WTC11 (cell line): ENCODE data around the gene SYT8. TPM values are rescaled to one million over a fixed set of nuclear protein-coding genes. Genes with fewer than 3 reads are reported as not detected.

Source experiments
- ATAC-seq: fragments of 200-7000 bp; cut with Tn5 transposase; 2 replicates; pipeline ENCODE4 v1.10.0; 2021; ENCODE audit warnings: mild to moderate bottlenecking, moderate library complexity
- CTCF ChIA-PET: fragments of 300-600 bp; sonication (Branson Sonifier 250); formaldehyde crosslinking; loops from one replicate; lab custom pipeline; 2021; ENCODE audit warnings: antibody characterized with exemption; lab: Charles Lee
- POLR2A ChIA-PET: fragments of 350-600 bp; sonication (Branson Sonifier 250); formaldehyde crosslinking; loops from one replicate; lab custom pipeline; 2021; ENCODE audit warnings: antibody characterized with exemption; lab: Charles Lee
- DNase-seq: peaks from one replicate; pipeline ENCODE4 v3.0.0; 2021; ENCODE audit warnings: low spot score
- H3K27ac Mint-ChIP-seq: 2 replicates; pipeline ENCODE4 v1.8.0; 2021; ENCODE audit warnings: mixed read lengths
- H3K27me3 Mint-ChIP-seq: 2 replicates; pipeline ENCODE4 v1.8.0; 2021; ENCODE audit warnings: low read depth, mild to moderate bottlenecking, moderate library complexity, mixed read lengths
- H3K36me3 Mint-ChIP-seq: 2 replicates; pipeline ENCODE4 v1.8.0; 2021; ENCODE audit warnings: mixed read lengths
- H3K4me1 Mint-ChIP-seq: 2 replicates; pipeline ENCODE4 v1.8.0; 2022; ENCODE audit warnings: mixed read lengths
- H3K4me3 Mint-ChIP-seq: 2 replicates; pipeline ENCODE4 v1.8.0; 2021; ENCODE audit warnings: mild to moderate bottlenecking, moderate library complexity, mixed read lengths
- H3K9me3 Mint-ChIP-seq: 2 replicates; pipeline ENCODE4 v1.8.0; 2021; ENCODE audit warnings: mixed read lengths
- ESRRA ChIP-seq: sonication (generic); formaldehyde crosslinking; IDR thresholded peaks from 2 replicates; pipeline ENCODE4 v1.8.1; 2022; ENCODE audit warnings: mild to moderate bottlenecking, missing genetic modification reagents, borderline replicate concordance
- ETV6 ChIP-seq: sonication (generic); formaldehyde crosslinking; IDR thresholded peaks from 2 replicates; pipeline ENCODE4 v1.8.1; 2022; ENCODE audit warnings: mild to moderate bottlenecking, missing genetic modification reagents
- FOXK1 ChIP-seq: sonication (generic); formaldehyde crosslinking; IDR thresholded peaks from 2 replicates; pipeline ENCODE4 v1.8.0; 2022; ENCODE audit warnings: mild to moderate bottlenecking, moderate library complexity, missing genetic modification reagents
- FOXP1 ChIP-seq: sonication (generic); formaldehyde crosslinking; IDR thresholded peaks from 2 replicates; pipeline ENCODE4 v1.8.0; 2022; ENCODE audit warnings: missing genetic modification reagents, mild to moderate bottlenecking, moderate library complexity, borderline replicate concordance
- GRHL2 ChIP-seq: fragments of 250-450 bp; sonication (Bioruptor Pico); IDR thresholded peaks from 2 replicates; pipeline ENCODE4 v1.8.0; 2022; ENCODE audit warnings: mild to moderate bottlenecking, moderate library complexity; ENCODE audit not compliant: insufficient replicate concordance, severe bottlenecking
- IRF2 ChIP-seq: sonication (generic); formaldehyde crosslinking; IDR thresholded peaks from 2 replicates; pipeline ENCODE4 v1.8.0; 2022; ENCODE audit warnings: low read depth, missing genetic modification reagents, borderline replicate concordance
- JAZF1 ChIP-seq: fragments of 250-450 bp; sonication (Bioruptor Pico); IDR thresholded peaks from 2 replicates; pipeline ENCODE4 v1.9.0; 2021; ENCODE audit warnings: moderate library complexity, mild to moderate bottlenecking, inconsistent platforms
- NFATC4 ChIP-seq: fragments of 250-450 bp; sonication (Bioruptor Pico); IDR thresholded peaks from 2 replicates; pipeline ENCODE4 v1.9.0; 2021; ENCODE audit warnings: mild to moderate bottlenecking
- SMAD3 ChIP-seq: sonication (generic); formaldehyde crosslinking; IDR thresholded peaks from 2 replicates; pipeline ENCODE4 v1.8.0; 2022; ENCODE audit warnings: missing genetic modification reagents, mild to moderate bottlenecking, borderline replicate concordance
- TCF7 ChIP-seq: sonication (generic); formaldehyde crosslinking; IDR thresholded peaks from 2 replicates; pipeline ENCODE4 v1.8.0; 2022; ENCODE audit warnings: mild to moderate bottlenecking, low read depth, missing genetic modification reagents, moderate library complexity
- ZNF138 ChIP-seq: sonication (generic); formaldehyde crosslinking; conservative IDR thresholded peaks from 2 replicates; pipeline ENCODE4 v1.8.1; 2022; ENCODE audit warnings: mild to moderate bottlenecking, moderate library complexity, missing genetic modification reagents
- ZNF232 ChIP-seq: sonication (generic); formaldehyde crosslinking; IDR thresholded peaks from 2 replicates; pipeline ENCODE4 v1.8.0; 2022; ENCODE audit warnings: mild to moderate bottlenecking, missing genetic modification reagents
- total RNA-seq: library from RNA; stranded (reverse); gene quantifications from 3 replicates; pipeline ENCODE4 v1.2.3, GENCODE V29; 2021
- TF ChIP-seq, protein P1 (sequence below): fragments of 250-450 bp; sonication (Bioruptor Pico); IDR thresholded peaks from 2 replicates; pipeline ENCODE4 v1.9.0; 2021; ENCODE audit warnings: mild to moderate bottlenecking
- TF ChIP-seq, protein P2 (sequence below): sonication (generic); formaldehyde crosslinking; IDR thresholded peaks from 2 replicates; pipeline ENCODE4 v1.8.0; 2023; ENCODE audit warnings: mild to moderate bottlenecking, missing genetic modification reagents
- TF ChIP-seq, protein P3 (sequence below): sonication (generic); formaldehyde crosslinking; IDR thresholded peaks from 2 replicates; pipeline ENCODE4 v1.8.1; 2023; ENCODE audit warnings: mild to moderate bottlenecking, moderate library complexity, missing genetic modification reagents
- TF ChIP-seq, protein P4 (sequence below): sonication (generic); formaldehyde crosslinking; IDR thresholded peaks from 2 replicates; pipeline ENCODE4 v1.8.0; 2023; ENCODE audit warnings: missing genetic modification reagents, mild to moderate bottlenecking, borderline replicate concordance
- TF ChIP-seq, protein P5 (sequence below): sonication (generic); formaldehyde crosslinking; IDR thresholded peaks from 2 replicates; pipeline ENCODE4 v1.8.0; 2022; ENCODE audit warnings: mild to moderate bottlenecking, missing genetic modification reagents

Gene SYT8
- total RNA-seq, 1 experiment from 2014 or later = 0.37 TPM

DNA sequence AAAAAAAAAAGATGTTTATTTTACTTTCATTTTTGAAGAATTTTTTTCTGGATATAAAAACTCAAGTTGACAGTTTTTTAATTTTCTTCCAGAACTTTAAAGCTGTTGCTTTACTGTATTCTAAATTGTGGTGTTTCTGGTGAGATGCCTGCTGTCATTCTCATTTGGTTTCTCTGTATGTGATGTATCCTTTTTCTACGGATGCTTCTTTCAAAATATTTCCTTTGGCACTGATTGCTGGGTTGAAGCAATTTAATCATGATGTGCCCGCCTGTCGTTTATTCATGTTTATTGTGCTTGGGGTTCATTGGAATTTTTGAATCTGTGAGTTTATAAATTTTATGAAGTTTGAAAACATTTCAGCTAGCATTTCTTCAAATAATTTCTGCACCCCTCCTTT lies 41.7 kb upstream of the SYT8 start:
- ChIA-PET CTCF (no interaction called here), POLR2A (interaction anchor here (0.6 kb wide), 1 partner anchor 10 kb away, joined by 3 read pairs; no protein-coding TSS in a partner anchor)
- peaks cover 49% of the 10 kb centered on the region for H3K27me3 Mint-ChIP-seq
- no peaks in the 10 kb centered on the region for H3K9me3 Mint-ChIP-seq
- H3K36me3 Mint-ChIP-seq = no peaks in the 10 kb centered on the region
- ATAC-seq (no peak), DNase-seq (no peak)
- no peak overlapping the region for H3K27ac Mint-ChIP-seq
- H3K4me1 Mint-ChIP-seq = no peaks in the 10 kb centered on the region
- TF ChIP-seq NFATC4 (CRISPR knock-in tag) = no peak
- no peak for TF ChIP-seq FOXK1
- TF ChIP-seq, protein P1, sequence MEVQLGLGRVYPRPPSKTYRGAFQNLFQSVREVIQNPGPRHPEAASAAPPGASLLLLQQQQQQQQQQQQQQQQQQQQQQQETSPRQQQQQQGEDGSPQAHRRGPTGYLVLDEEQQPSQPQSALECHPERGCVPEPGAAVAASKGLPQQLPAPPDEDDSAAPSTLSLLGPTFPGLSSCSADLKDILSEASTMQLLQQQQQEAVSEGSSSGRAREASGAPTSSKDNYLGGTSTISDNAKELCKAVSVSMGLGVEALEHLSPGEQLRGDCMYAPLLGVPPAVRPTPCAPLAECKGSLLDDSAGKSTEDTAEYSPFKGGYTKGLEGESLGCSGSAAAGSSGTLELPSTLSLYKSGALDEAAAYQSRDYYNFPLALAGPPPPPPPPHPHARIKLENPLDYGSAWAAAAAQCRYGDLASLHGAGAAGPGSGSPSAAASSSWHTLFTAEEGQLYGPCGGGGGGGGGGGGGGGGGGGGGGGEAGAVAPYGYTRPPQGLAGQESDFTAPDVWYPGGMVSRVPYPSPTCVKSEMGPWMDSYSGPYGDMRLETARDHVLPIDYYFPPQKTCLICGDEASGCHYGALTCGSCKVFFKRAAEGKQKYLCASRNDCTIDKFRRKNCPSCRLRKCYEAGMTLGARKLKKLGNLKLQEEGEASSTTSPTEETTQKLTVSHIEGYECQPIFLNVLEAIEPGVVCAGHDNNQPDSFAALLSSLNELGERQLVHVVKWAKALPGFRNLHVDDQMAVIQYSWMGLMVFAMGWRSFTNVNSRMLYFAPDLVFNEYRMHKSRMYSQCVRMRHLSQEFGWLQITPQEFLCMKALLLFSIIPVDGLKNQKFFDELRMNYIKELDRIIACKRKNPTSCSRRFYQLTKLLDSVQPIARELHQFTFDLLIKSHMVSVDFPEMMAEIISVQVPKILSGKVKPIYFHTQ (CRISPR knock-in tag) = no peak
- TF ChIP-seq TCF7 (CRISPR knock-in tag) = no peak
- no peak for TF ChIP-seq SMAD3 (CRISPR knock-in tag)
- TF ChIP-seq, protein P2, sequence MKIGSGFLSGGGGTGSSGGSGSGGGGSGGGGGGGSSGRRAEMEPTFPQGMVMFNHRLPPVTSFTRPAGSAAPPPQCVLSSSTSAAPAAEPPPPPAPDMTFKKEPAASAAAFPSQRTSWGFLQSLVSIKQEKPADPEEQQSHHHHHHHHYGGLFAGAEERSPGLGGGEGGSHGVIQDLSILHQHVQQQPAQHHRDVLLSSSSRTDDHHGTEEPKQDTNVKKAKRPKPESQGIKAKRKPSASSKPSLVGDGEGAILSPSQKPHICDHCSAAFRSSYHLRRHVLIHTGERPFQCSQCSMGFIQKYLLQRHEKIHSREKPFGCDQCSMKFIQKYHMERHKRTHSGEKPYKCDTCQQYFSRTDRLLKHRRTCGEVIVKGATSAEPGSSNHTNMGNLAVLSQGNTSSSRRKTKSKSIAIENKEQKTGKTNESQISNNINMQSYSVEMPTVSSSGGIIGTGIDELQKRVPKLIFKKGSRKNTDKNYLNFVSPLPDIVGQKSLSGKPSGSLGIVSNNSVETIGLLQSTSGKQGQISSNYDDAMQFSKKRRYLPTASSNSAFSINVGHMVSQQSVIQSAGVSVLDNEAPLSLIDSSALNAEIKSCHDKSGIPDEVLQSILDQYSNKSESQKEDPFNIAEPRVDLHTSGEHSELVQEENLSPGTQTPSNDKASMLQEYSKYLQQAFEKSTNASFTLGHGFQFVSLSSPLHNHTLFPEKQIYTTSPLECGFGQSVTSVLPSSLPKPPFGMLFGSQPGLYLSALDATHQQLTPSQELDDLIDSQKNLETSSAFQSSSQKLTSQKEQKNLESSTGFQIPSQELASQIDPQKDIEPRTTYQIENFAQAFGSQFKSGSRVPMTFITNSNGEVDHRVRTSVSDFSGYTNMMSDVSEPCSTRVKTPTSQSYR (CRISPR knock-in tag) = no peak
- TF ChIP-seq, protein P3, sequence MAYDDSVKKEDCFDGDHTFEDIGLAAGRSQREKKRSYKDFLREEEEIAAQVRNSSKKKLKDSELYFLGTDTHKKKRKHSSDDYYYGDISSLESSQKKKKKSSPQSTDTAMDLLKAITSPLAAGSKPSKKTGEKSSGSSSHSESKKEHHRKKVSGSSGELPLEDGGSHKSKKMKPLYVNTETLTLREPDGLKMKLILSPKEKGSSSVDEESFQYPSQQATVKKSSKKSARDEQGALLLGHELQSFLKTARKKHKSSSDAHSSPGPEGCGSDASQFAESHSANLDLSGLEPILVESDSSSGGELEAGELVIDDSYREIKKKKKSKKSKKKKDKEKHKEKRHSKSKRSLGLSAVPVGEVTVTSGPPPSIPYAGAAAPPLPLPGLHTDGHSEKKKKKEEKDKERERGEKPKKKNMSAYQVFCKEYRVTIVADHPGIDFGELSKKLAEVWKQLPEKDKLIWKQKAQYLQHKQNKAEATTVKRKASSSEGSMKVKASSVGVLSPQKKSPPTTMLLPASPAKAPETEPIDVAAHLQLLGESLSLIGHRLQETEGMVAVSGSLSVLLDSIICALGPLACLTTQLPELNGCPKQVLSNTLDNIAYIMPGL (CRISPR knock-in tag) = no peak
- no peak for TF ChIP-seq JAZF1
- TF ChIP-seq ETV6 (CRISPR knock-in tag) = no peak
- no peak for TF ChIP-seq IRF2 (CRISPR knock-in tag)
- TF ChIP-seq, protein P4, sequence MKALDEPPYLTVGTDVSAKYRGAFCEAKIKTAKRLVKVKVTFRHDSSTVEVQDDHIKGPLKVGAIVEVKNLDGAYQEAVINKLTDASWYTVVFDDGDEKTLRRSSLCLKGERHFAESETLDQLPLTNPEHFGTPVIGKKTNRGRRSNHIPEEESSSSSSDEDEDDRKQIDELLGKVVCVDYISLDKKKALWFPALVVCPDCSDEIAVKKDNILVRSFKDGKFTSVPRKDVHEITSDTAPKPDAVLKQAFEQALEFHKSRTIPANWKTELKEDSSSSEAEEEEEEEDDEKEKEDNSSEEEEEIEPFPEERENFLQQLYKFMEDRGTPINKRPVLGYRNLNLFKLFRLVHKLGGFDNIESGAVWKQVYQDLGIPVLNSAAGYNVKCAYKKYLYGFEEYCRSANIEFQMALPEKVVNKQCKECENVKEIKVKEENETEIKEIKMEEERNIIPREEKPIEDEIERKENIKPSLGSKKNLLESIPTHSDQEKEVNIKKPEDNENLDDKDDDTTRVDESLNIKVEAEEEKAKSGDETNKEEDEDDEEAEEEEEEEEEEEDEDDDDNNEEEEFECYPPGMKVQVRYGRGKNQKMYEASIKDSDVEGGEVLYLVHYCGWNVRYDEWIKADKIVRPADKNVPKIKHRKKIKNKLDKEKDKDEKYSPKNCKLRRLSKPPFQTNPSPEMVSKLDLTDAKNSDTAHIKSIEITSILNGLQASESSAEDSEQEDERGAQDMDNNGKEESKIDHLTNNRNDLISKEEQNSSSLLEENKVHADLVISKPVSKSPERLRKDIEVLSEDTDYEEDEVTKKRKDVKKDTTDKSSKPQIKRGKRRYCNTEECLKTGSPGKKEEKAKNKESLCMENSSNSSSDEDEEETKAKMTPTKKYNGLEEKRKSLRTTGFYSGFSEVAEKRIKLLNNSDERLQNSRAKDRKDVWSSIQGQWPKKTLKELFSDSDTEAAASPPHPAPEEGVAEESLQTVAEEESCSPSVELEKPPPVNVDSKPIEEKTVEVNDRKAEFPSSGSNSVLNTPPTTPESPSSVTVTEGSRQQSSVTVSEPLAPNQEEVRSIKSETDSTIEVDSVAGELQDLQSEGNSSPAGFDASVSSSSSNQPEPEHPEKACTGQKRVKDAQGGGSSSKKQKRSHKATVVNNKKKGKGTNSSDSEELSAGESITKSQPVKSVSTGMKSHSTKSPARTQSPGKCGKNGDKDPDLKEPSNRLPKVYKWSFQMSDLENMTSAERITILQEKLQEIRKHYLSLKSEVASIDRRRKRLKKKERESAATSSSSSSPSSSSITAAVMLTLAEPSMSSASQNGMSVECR (CRISPR knock-in tag) = no peak
- no peak for TF ChIP-seq ZNF232 (CRISPR knock-in tag)
- TF ChIP-seq, protein P5, sequence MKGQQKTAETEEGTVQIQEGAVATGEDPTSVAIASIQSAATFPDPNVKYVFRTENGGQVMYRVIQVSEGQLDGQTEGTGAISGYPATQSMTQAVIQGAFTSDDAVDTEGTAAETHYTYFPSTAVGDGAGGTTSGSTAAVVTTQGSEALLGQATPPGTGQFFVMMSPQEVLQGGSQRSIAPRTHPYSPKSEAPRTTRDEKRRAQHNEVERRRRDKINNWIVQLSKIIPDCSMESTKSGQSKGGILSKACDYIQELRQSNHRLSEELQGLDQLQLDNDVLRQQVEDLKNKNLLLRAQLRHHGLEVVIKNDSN = no peak
- no peak for TF ChIP-seq GRHL2 (CRISPR knock-in tag)
- no peak for TF ChIP-seq ESRRA (CRISPR knock-in tag)
- no peak for TF ChIP-seq FOXP1 (CRISPR knock-in tag)
- TF ChIP-seq ZNF138 (CRISPR knock-in tag) = no peak
- no peak overlapping the region for H3K4me3 Mint-ChIP-seq
